HG02981 (cell line): ENCODE data around the gene ADGRV1.
"Not testable (repeated sequence)": the region's sequence is repeated elsewhere in the genome, so short reads cannot be mapped to it uniquely, and the experiment has no call there.

Experiments
- ATAC-seq: cut with Tn5 transposase; IDR thresholded peaks from one replicate; pipeline ENCODE4 v1.9.1; 2021; ENCODE audit warnings: mild to moderate bottlenecking, moderate library complexity; ENCODE audit not compliant: unreplicated experiment

Gene ADGRV1

GRCh38 chr5:91018712-91019371, 460.2 kb downstream of the ADGRV1 start:
- ATAC-seq = no peak

GRCh38 chr5:91020065-91020800, 461.6 kb downstream of the ADGRV1 start:
- ATAC-seq = no peak

GRCh38 chr5:91022518-91022917, 463.9 kb downstream of the ADGRV1 start:
- no peak for ATAC-seq

- no peak for ATAC-seq
Measured at GRCh38 chr5:91024206-91024605, 465.6 kb downstream of the ADGRV1 start.

GRCh38 chr5:91024727-91025126, 466.1 kb downstream of the ADGRV1 start:
- ATAC-seq = no peak

- ATAC-seq = no peak
Measured at GRCh38 chr5:91025449-91025848, 466.9 kb downstream of the ADGRV1 start.

GRCh38 chr5:91025956-91026355, 467.4 kb downstream of the ADGRV1 start:
- ATAC-seq = no peak

GRCh38 chr5:91026466-91026865, 467.9 kb downstream of the ADGRV1 start:
- ATAC-seq = no peak

GRCh38 chr5:91027405-91028139, 469.0 kb downstream of the ADGRV1 start:
- no peak for ATAC-seq

GRCh38 chr5:91028499-91028956, 469.9 kb downstream of the ADGRV1 start:
- ATAC-seq = no peak

- ATAC-seq = no peak
Measured at GRCh38 chr5:91030521-91031401, 472.2 kb downstream of the ADGRV1 start.

GRCh38 chr5:91031402-91031752, 472.8 kb downstream of the ADGRV1 start:
- ATAC-seq = no peak

GRCh38 chr5:91032125-91032524, 473.5 kb downstream of the ADGRV1 start:
- no peak for ATAC-seq

GRCh38 chr5:91033370-91033769, 474.8 kb downstream of the ADGRV1 start:
- no peak for ATAC-seq

GRCh38 chr5:91038180-91038808, 479.7 kb downstream of the ADGRV1 start:
- no peak for ATAC-seq

GRCh38 chr5:91041132-91041531, 482.5 kb downstream of the ADGRV1 start:
- ATAC-seq = not testable (repeated sequence)

GRCh38 chr5:91042247-91042935, 483.8 kb downstream of the ADGRV1 start:
- ATAC-seq = no peak

GRCh38 chr5:91042936-91043255, 484.3 kb downstream of the ADGRV1 start:
- ATAC-seq = no peak

GRCh38 chr5:91048073-91048472, 489.5 kb downstream of the ADGRV1 start:
- ATAC-seq = no peak

- ATAC-seq = no peak
Measured at GRCh38 chr5:91049112-91049511, 490.5 kb downstream of the ADGRV1 start.
